Measurements from ENCODE around the gene FRMD4A.

GRCh38 chr10:14371581-14371980 is 40.9 kb upstream of the FRMD4A start:
- TF ChIP-seq CTCF (conservative IDR thresholded peaks at IDR 0.05; ENCODE audit: low read depth, low read length): no peak
- TF ChIP-seq EZH2 (IDR thresholded peaks at IDR 0.05; ENCODE audit: low read length, unreplicated experiment): no peak
- no peak for TF ChIP-seq EZH2phosphoT487 (IDR thresholded peaks at IDR 0.05; ENCODE audit: borderline replicate concordance, low read length)
